ELF-1 (cell line): ENCODE data around the gene NR2F2.
A peak's percentile ranks its signal among the peaks of the same experiment; 100 is the strongest.

Source experiments
- DNase-seq: peaks from one replicate; pipeline ENCODE4 v3.0.0-alpha.2; 2016; ENCODE audit warnings: low read depth, low spot score

The NR2F2 gene

DNA sequence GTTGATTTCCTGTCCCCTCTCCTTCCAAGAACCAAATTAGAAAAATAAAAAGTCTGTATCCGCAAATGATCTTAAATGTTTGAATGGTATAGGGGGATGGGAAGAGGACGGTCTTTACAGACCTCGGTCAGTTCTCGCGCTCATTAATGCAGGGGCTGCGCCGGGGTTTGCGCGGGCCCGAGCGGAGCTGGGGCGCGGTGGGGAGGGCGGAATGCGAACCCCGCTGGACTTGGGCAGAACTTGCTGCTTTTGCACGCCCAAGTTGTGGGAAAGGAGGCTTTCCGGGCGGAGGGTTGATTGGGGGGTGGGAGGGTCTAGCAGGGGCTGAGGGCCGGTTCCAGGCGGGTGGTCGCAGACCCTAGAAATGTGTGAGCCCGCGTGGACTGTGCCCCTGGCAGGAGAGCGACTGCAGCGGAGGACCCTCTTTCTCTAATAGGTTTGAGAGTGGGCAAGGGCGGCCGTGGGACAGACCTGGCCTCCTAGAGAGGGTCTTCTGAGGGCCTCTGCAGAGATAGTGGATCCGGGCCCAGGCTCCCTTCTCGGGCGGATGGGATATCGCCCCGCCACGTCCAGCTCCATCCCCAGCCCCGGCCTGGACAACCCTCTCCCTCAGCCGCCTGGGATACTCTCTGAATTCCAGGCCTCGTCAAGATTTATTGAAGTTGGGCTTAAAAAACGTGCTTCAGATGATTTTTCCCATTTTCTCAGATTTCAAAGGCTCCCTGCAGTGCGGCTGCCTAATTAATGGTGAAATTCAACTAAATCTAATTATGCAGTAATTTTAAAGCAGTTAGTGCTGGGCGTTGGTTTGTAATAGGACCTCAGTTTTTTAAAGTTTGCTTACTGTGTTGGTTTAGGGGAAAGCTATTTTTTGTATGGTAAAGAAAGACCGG, 11.3 kb downstream of the NR2F2 start:
- peak; percentile 53 for DNase-seq

DNA sequence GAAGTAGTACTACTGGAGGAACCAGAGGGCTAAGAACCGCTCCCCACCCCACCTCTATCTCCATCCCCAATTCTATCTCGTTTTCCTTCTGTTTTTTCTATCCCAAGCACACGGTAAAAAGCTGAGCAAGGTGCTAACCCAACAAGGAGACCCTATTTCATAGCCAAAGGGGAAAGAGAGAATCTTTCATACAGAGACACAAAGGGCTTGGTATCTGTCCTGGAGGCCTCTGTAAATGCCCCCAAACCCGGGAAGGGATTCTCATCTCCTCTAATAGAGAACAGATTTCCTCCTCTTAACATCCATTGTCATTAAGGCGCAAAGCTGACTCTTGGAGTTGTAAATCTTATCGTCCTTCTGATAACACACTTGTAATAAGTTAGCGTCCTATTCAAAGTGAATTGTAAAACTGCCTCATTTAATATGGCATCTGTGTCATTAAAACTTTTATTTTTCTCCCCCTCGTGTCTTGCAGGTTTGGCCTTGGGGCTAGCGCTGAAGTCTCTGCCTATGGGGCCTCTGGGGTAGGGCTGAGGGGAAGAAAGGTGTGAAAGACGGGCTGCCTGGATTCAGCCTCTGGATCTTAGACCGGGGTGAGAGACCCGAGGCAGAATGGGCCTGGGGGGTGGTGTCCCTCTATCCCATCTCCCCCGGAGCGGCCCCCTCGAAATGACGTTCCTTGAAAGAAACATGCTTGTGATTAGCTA, 12.1 kb downstream of the NR2F2 start:
- DNase-seq: peak; percentile 52

DNA sequence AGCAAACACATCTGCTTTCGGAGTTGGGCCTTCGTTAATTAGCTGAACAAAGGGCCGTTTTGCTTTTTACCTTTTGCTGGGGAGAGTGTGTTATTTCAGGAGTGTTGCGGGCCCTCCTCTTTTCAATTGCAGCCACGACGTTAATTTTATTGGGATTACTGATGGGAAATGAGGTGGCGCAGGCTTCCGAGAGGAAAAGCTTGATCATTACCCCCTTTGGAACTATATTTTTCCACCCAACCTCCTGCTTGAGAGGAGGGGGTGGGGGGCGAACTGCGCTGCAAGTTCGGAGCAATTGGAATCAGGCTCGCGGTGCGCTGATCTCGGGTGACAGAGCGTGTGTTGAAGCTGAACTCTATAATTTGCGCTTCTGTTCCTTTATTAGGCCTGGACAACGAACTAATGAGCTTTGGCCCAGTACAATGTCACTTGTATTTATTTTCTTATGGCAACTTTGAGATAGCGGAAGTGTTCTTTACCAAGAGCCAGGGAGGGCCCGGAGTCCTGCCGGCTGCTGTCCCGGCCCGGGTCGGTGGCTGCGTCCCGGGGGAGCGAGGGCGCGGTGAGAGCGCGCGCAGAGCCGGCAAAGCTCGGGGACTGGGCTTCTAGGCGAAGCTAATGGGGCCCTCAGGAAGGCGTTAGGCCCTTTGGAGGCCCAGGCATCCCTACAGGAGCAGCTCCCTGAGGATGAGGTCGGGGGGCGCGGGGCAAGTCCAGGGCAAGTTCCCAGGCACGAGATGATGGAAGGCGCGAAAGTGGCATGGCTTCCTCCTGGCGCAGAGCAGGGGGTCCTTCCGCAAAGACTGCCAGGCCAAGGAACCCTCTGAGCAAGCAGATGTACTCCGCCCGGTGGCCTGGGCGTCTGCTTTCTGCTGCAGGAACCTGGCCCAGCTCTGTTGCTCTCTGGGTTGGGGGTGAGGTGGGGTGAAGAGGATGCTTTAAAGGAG, 12.9 kb downstream of the NR2F2 start:
- peak; percentile 41 for DNase-seq

- DNase-seq: peak; percentile 8
These were observed 13.7 kb downstream of the NR2F2 start for GRCh38 chr15:96344060-96344705.

- DNase-seq: peak; percentile 27
These were observed 14.4 kb downstream of the NR2F2 start for GRCh38 chr15:96344706-96345559.

- DNase-seq: peak; percentile 76
These were observed 15.3 kb downstream of the NR2F2 start for GRCh38 chr15:96345560-96346399.

- DNase-seq: no peak
These were observed 16.0 kb downstream of the NR2F2 start for GRCh38 chr15:96346409-96346970.

DNA sequence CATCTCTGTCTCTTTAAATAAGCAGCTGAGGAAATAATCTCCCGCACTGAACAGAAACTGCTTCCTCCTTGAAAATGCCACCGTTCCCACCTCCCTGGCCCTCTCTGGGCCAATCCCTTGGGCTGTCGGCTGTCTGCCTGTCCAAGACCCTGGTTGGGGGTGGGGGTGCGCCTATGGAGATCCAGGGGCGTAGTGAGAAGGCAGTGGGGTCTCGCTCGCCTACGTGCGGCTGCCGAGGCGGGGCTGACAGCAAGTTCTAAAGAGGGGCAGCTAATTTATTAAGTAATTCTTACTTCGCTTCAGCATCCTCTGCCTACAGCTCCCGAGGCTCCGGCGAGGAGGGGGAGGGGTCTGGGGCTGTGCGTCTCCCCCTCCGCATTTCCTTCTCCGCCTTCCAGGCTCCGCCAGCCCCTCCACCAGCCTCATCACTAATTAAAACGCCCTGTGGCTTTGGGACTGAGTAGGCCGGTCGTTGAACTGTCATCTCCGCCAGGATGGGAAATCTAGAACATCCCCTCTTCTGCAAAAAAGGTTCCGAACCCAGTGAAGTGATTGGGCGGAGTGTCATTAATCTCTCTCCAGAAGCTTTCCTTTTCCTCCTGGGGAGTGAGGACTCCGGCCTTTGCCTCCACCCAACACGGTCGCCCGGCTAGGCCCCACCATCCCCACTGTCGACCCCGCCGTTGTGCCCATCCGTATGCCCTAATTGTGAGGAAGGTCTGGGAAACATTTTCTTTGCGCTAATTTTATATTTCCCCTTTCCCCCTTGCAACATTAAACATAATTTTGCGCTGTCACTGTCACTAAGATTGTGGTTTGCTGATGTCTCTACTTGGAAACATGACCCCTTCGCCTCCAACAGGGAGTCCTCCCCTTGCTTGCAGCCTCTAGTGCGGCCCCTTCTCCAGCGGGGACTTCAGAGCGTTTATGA, 16.9 kb downstream of the NR2F2 start:
- DNase-seq: peak; percentile 83

GRCh38 chr15:96348112-96349027, 17.9 kb downstream of the NR2F2 start:
- DNase-seq: peak; percentile 34

GRCh38 chr15:96349034-96349856, 18.7 kb downstream of the NR2F2 start:
- peak; percentile 4 for DNase-seq

DNA sequence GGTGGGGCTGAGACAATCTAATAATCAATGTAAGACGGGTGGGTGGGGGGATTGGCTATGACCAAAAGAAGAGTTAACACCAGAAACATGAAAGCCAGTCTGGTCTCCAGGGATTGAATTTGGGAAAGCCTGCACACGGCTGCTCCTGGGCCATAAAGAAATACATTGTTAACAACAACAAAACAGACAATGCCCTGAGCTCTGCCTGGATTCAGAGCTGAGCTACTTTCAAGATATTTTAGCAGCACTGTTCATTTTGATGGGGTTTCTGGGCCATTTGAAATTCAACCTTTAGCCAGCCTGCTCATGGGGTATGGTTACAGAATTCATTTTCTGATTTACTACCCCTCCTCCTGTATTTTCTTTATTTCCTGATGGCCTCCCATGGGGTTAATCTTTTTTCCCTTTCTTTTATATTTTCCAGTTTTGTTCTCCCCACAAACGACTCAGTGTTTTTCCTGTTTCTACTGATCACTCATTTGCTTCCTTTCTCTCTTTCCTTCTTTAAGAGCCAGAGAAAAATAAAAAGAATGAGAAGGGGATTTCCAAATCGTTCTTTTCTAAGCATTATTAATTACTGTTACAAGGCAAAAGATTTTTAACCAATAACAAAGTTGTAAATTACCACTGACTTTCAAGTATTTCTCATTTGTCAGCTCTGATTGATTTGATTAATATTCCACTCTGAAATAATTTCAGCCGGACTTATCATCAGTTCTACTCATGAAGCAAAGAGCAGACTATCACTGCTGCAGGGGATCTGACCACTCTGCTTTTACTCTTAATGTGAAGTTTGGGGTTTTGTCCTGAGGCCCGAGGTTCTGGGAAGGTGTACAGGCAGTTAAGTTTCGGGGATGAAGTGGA, 19.6 kb downstream of the NR2F2 start:
- DNase-seq: peak; percentile 11

GRCh38 chr15:96350934-96351724, 20.6 kb downstream of the NR2F2 start:
- no peak for DNase-seq

GRCh38 chr15:96351761-96352603, 21.5 kb downstream of the NR2F2 start:
- peak; percentile 60 for DNase-seq
